Vagina (tissue), 2 donors: ENCODE results near the gene RGR.

Experiments
- POLR2A ChIP-seq, 2 donors: fragments of 450-650 bp; IDR thresholded peaks; one replicate each; pipeline ENCODE4 v1.6.1; 2017; ENCODE audit warnings: antibody characterized with exemption in 2 of 2, mild to moderate bottlenecking in 2 of 2, moderate library complexity in 2 of 2
- POLR2AphosphoS5 ChIP-seq, 2 donors: sonication (generic); formaldehyde crosslinking; IDR thresholded peaks; one replicate each; pipeline ENCODE4 v1.9.0; 2017; ENCODE audit warnings: antibody characterized with exemption in 2 of 2, mild to moderate bottlenecking in 2 of 2, low read depth in 1 of 2; ENCODE audit not compliant: insufficient read depth in 1 of 2
- TF ChIP-seq, protein P1 (sequence below), 3 experiments: fragments of 450-650 bp in 2 of 3; fragments of 200-600 bp in 1 of 3; sonication (generic) in 1 of 3; IDR thresholded peaks; one replicate each; pipeline ENCODE4 v1.5.1; 2017 to 2019; ENCODE audit warnings: antibody characterized with exemption in 3 of 3, mild to moderate bottlenecking in 2 of 3, moderate library complexity in 2 of 3

- no peak for TF ChIP-seq POLR2A (IDR thresholded peaks at IDR 0.05)
- TF ChIP-seq, protein P1, sequence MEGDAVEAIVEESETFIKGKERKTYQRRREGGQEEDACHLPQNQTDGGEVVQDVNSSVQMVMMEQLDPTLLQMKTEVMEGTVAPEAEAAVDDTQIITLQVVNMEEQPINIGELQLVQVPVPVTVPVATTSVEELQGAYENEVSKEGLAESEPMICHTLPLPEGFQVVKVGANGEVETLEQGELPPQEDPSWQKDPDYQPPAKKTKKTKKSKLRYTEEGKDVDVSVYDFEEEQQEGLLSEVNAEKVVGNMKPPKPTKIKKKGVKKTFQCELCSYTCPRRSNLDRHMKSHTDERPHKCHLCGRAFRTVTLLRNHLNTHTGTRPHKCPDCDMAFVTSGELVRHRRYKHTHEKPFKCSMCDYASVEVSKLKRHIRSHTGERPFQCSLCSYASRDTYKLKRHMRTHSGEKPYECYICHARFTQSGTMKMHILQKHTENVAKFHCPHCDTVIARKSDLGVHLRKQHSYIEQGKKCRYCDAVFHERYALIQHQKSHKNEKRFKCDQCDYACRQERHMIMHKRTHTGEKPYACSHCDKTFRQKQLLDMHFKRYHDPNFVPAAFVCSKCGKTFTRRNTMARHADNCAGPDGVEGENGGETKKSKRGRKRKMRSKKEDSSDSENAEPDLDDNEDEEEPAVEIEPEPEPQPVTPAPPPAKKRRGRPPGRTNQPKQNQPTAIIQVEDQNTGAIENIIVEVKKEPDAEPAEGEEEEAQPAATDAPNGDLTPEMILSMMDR (IDR thresholded peaks at IDR 0.05) = no peak
- no peak for TF ChIP-seq POLR2AphosphoS5 (IDR thresholded peaks at IDR 0.05; ENCODE audit: insufficient read depth in 1 of 2, low read depth in 1 of 2)
Measured at GRCh38 chr10:84290235-84290634, 45.4 kb downstream of the RGR start.
